ENCODE results near the gene NEFH.
"Not testable (repeated sequence)": the region's sequence is repeated elsewhere in the genome, so short reads cannot be mapped to it uniquely, and the experiment has no call there.

The NEFH gene, protein sequence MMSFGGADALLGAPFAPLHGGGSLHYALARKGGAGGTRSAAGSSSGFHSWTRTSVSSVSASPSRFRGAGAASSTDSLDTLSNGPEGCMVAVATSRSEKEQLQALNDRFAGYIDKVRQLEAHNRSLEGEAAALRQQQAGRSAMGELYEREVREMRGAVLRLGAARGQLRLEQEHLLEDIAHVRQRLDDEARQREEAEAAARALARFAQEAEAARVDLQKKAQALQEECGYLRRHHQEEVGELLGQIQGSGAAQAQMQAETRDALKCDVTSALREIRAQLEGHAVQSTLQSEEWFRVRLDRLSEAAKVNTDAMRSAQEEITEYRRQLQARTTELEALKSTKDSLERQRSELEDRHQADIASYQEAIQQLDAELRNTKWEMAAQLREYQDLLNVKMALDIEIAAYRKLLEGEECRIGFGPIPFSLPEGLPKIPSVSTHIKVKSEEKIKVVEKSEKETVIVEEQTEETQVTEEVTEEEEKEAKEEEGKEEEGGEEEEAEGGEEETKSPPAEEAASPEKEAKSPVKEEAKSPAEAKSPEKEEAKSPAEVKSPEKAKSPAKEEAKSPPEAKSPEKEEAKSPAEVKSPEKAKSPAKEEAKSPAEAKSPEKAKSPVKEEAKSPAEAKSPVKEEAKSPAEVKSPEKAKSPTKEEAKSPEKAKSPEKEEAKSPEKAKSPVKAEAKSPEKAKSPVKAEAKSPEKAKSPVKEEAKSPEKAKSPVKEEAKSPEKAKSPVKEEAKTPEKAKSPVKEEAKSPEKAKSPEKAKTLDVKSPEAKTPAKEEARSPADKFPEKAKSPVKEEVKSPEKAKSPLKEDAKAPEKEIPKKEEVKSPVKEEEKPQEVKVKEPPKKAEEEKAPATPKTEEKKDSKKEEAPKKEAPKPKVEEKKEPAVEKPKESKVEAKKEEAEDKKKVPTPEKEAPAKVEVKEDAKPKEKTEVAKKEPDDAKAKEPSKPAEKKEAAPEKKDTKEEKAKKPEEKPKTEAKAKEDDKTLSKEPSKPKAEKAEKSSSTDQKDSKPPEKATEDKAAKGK

DNA sequence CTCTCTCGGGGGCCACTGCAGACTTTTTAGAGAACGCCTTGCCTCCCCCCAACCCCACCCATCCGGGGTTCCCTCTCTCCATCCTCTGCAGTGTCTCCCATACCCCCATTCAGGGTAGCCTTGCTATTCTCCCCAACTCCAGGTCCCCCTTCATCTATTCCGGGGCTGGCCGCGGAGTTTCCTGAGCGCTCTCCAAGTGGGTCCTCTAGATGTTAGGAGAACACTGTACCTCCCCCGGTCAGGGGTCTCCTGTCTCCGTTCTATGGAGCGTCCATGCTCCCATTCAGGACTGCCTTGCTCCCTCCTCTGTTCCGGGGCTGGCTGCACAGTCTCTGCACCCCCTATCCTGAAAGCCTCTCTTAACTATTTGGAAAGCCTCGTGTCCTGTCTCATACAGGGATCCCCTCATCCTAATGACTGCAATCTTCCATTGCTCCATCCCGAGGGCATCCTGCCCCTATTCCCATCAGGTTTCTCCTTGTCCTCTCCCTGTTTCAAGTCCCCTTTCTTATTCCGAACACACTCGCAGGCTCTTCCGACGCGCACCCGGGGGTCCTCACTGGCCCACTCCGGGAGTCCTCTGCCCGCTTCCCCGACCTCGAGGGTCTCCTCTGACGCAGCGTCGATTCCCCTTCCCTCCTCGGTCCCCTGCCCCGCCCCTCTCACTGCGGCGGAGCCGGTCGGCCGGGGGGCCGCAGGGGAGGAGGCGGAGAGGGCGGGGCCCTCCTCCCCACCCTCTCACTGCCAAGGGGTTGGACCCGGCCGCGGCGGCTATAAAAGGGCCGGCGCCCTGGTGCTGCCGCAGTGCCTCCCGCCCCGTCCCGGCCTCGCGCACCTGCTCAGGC is at the start of gene NEFH:
Gene NEFH (plus strand): TSS at position 802 of the 845 bp plus-strand sequence. CDS start 45 bp downstream, outside the sequence.
- DNase-seq, result peak; percentile 23

DNA sequence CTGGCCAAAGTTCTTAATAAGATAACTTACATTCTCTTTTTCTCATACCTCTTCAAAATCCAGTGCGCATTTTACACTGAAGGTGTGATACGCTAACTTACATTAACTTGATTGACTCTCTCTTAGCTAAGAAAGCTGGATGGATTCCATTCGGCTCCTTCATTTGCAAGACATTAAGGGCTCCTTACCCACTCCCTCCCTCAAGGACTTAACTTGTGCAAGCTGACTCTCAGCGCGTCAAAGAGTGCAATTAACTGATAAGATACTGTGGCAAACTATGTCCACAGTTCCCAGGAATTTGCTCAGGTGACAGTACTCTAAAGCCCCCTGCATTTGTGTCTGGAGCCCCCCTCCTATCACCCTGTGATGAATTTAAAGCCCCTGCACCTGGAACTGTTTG is 48.0 kb upstream of the NEFH start:
- DNase-seq, result no peak

DNA sequence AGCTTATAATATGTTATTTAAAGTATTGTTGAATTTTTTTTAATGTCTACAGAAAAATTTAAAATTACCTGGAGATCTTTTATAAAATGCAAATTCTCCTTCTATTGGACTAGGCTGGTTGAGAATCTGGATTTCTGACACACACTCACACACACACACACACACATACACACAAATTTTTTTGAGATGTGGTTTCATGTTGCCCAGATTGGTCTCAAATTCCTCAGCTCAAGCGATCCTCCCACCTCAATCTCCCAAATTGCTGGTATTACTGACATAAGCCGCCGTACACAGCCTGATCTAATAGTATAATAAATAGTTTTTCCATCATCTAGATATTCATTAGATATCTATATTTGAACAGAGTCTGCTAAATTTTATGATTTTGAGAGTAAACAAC is 46.2 kb upstream of the NEFH start:
- no peak for DNase-seq

DNA sequence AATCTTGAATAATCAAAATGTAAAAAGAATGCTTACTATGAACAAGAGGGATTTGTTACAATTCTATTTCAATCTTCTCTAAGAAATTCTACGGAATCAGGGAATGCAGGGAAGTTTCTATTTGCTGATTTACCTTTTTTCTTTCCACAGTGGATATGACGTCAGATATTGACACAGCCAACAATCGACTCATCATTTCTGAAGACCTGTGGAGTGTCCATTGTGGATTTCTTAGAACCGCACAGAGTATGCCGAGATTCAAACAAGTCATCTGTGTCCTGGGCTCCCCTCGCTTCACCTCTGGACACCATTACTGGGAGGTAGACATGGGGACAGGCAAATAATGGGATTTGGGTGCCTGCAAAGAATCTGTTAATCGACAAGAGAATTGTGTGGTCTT is 45.7 kb upstream of the NEFH start:
- DNase-seq, result no peak

DNA sequence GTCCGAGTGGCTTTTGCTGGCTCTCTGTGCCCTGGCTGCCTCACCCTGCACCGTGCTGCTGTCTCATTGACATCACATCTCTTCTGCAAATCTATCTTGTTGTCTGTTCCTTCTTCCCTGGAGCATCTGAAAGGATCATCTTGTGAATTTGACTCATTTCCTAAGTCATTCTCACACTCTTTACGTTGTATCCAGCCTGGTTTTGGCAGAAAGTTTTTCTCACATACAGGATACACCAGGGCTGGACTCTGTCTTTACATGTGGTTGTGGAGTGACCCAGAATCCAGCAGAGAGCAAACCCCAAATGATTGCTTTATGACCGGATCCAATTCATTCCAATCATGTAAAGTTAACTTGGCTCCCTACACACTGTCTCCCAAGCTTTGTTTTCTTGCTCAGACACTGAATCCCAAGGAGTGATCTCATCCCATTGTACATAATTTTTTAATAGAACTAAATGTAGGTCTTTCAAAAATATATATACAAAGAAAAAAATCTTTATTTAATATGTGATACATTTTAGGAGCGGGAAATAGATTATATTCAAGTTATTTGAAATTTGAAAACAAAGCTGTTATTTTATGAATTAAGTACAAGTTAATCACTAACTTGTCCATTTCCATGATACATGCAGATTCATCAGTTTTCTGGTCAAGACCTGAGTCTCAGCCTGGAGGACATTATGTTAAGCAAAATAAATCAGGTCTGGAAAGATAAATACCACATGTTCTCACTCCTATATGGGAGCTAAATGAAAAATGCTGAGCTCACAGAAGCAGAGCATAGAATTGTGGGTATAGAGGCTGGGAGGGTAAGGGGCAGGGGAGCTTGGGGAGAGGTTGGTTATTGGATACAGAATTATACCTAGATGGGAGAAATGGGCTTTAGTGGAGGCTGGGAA is 44.5 kb upstream of the NEFH start:
- no peak for DNase-seq

DNA sequence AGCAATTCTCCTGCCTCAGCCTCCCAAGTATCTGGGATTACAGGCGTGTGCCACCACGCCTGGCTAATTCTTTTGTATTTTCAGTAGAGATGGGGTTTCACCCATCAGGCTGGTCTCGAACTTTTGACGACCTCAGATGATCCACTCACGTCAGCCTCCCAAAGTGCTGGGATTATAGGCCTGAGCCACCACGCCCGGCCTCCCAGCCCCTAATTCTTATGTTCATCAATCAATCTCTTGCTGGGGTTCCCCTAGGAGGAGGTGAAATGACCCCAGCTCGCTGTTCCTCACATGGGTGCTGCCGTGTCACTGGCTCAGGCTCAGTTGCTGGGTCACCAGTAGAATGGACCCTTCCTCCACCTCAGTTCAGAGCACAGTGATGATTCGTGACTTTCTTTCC is 41.7 kb upstream of the NEFH start, which contains the start of gene RFPL1:
Gene RFPL1 (plus strand): TSS at position 301 of the 400 bp plus-strand sequence.
- not testable (repeated sequence) for DNase-seq

DNA sequence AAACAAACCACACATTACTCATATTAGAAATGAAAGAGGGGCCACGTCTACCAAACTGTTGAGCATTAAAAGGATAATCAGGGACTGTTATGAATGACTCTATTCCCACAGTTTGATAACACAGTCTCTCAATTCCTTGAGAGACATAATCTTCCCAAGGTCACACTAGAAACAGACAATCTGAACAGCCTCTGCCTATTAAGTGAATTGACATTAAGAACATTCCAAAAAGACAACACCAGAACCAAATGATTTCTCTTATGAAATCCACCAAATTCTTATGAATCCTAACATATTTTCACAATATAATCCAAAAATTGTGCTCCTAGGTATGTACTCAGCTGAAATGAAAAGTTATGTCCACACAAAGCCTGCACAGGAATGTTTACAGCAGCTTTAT is 37.0 kb upstream of the NEFH start:
- DNase-seq, result no peak

DNA sequence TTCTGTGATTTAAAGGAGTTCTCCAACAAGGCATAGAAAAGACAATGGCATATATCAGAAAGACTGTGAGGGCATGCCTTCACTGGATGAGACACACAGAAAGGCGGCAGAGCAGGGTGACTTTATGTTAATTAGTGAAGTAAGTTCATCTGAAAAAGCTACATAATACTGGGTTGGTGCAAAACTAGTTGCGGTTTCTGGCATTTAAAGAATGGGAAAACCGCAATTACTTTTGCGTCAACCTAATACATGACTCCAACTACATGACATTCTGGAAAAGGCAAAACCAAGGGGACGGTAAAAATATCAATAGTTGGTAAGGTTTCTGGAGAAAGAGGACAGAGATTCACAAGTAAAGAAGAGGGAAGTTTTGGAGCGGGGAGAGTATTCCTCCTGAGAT is 36.6 kb upstream of the NEFH start:
- no peak for DNase-seq

DNA sequence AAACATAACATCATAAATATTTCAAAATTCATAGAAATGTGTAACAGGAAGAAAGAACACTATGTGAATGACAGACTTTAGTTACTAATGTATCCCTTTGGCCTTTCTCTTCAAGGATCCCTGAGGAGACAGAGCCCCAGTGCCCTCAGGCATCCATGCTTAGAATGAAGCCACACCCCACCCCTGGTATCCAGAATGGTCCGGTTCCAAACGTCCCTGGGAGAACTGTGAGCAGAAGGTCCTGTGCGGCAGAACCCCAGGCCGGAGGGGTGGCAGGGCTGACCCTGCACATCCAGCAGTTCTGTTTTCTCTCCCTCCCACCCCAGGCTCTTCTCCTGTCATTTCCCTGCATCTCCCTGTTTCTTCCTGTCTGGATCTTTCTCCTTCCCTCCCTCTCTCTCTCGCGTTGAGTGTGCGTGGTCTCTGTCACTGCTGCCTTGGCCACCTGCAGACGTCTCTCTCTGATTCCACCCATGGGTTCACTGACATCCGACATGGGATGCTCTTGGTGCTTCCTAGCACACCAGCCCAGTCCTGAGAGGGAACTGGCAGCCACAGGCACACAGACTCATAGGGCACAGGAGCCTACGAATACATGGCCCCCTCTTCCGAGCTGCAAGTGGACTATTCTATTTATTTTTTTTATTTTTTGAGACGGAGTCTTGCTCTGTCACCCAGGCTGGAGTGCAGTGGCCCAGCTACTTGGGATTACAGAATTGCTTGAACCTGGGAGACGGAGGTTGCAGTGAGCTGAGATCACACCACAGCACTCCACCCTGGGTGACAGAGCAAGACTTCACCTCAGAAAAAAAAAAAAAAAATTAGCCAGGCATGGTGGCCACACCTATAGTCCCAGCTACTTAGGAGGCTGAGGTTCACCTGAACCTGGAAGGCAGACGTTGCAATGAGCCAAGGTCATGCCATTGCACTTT is 35.9 kb upstream of the NEFH start:
- DNase-seq, result no peak

DNA sequence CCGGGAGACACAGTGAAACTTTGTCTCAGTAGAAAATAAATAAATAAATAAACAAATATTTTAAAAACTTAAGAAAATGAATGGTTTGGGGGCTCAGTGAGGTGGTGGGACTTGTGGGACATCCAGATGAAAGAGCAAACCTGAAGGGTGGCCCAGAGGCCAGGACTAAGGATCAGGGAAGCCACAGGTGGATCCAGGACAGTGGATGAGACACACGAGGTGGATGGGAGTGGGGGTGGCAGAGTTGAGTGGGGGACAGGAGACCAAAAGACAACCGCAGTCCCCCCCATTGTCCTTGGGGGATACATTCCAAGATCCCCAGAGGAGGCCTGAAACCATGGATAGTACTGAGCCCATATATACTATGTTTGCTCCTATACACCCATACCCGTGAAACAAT is 34.5 kb upstream of the NEFH start:
- DNase-seq, result no peak

DNA sequence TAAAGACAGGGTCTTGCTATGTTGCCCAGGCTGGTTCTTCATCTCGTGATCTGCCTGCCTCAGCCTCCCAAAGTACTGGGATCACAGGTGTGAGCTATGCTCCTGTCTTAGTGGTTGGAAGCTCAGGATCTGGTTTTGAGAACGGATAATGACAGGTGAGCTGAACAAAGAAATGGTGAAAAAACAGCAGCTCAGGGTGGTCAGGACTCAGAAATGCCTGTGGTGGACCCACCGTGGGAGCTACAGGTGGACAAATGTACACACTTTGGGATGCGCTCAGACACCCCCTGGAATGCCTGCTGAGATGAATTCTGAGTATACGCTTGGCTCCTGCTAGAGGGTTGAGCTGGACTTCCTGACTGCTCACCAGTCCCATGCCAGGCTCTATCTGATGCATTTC is 32.1 kb upstream of the NEFH start:
- DNase-seq, result no peak

DNA sequence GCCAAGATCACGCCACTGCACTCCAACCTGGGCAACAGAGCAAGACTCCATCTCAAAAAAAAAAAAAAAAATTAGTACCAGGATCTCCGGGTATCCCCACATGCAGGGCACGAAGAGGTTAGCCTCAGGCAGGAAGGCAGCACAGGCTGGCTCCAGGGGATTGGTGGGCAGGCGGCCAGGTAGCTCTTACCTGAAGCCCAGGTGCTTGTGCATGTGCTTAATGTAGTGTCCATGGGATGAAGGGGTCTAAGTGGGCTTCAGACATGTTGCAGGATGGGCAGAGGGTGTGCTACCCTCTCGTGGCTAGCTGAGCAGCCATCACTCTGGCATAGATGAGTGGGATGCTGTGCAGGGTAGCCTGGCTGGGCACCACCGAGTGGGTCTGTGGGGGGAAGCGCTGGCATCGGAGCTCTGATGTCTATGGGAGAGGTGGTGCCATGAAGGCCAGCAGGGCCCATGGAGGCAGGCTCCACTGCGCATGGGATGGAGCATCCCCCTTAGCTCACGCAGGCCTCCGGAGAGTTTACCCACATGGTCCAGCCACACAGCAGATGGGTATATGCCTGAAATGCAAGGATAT is 30.6 kb upstream of the NEFH start:
- DNase-seq, result no peak

DNA sequence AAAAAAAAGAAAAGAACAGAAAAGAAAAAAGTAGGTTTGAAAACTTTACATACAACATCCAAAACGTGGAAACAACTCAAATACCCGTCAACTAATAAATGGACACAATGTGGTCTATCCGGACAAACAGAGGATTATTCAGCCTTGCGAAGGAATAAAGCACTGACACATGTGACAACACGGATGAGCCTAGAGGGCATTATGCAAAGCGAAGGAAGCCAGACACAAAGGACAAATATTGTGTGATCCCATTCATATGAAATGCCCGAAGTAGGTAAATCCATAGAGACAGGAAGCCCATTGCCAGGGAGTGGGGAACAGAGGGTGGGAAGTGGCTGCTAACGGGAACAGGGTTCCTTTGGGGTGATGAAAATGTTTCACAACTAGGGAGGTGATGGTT is 29.8 kb upstream of the NEFH start:
- no peak for DNase-seq

DNA sequence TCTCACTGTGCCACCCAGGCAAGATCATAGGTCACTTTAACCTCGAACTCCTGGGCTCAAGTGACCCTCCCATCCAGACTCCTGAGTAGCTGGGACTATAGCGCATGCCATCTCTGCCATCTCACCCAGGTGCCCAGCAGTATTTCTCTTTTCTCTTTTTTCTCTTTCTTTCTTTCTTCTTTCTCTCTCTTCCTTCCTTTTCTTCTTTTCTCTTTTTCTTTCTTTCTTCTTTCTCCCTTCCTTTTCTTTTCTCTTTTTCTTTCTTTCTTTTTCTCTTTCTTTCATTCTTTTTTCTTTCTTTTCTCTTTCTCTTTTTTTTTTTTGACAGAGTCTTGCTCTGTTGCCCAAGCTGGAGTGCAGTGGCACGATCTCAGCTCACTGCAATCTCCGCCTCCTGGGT is 28.2 kb upstream of the NEFH start:
- DNase-seq, result no peak

DNA sequence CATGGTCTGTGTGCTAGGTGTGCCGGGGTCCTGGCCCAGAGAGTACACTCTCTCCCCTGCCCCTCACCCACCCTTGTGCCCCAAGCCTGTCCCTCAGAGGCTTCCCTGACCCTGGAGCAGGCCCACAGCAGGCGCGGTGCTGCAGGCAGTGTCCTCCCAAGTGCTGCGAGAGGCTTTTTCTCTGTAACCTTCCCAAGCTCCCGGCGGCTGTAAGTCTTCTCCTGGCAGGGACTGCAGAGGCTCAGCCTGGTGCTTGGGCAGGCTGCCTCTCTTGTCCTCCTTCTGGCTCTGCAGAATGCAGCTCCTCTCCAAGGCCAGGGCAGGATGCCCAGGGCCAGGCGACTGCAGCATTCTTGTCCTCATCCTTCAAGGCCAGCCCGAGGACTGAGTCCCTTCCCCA is 25.7 kb upstream of the NEFH start:
- no peak for DNase-seq

DNA sequence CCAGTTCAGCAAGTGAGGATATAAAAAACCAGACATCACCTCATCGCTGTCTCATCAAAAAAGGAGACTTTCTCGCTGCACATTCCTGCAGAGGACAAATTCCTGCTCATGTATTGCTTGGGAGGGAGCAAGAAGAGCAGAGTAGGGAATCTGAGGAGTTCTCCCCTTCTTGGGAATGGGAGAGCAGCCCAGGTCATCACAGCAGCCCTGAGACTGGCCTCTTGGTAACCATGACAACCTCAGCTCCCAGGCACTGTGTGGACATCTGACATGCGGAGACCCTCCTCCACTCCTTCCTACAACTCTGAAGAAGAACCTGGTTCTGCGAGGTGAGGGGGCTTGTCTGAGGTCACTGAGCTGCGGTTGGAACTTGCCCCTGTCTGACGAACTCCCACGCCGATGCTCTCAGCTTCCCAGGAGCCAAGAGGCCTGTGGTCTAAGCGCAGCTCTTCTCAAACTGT is 23.8 kb upstream of the NEFH start:
- no peak for DNase-seq

DNA sequence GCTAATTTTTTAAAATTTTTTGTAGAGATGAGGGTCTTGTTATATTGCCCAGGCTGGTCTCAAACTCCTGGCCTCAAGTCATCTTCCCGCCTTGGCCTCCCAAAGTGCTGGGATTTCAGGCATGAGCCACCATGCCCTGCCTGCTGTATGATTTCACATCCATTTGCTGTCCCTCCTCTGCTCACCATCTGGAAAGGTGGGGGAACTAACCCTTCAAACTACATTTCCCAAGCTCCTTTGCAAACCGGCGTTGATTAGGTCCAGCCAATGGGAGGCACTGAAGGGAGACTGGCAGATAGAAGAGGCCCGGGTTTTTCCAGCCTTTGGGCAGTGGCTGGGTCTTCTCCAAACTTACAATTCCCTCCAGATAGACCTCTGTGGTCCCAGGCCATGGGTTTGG is 22.3 kb upstream of the NEFH start:
- DNase-seq, result no peak

DNA sequence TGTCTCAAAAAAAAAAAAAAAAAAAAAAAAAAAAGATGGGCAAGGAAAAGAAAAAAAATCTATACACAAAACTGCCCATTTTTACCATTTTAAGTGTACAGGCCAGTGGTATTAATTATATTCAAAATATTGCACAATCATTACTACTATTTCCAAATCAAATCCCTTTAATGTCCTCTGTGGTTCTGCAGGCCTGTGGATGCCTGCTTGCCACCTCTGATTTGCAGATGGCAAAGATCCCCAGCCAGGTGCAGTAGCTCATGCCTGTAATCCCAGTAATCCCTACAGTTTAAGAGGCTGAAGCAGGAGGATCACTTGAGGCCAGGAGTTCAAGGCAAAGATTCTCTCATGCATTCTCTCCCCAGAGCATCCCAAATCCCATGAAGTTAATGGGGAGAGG is 21.5 kb upstream of the NEFH start:
- DNase-seq, result no peak

DNA sequence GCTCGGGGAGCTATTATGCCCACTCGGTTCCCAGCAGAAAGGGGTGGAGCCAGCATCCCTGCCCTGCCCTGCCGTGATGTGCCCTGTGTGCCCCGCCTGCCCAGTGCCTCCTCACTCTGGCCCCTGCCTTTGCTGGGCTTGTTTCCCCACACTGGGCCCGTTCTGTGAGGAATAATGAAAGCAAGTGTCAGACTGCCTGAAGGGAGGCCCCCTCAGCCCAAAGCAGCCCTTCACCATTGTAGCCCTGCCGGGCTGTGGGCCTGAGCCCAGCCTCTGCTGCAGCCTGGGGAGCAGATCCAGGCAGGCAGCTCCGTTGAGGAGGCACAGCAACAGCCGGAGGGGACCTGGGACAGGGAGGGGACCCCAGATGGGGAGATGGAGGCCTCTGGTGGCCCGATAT is 20.2 kb upstream of the NEFH start:
- no peak for DNase-seq

DNA sequence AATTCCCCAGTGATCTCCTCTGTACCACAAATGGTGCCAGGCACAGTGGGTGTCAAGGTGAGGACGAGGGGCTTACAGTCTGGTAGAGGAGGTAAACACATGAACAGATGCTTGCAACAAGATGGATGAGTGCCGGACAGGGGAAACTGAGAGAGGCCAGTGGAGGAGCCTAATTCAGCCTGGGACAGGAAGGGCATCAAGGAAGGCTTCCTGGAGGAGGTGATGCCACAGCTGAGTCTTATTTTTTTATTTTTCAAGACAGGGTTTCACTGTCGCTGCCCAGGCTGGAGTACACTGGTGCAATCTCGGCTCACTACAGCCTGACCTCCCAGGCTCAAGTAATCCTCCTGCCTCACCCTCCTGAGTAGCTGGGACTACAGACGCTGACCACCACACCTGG is 18.8 kb upstream of the NEFH start:
- DNase-seq, result no peak
